GM19193 (cell line): ENCODE measurements around the gene BRF1.

Experiments used
- POLR2A ChIP-seq: IDR thresholded peaks from 4 replicates; pipeline ENCODE4 v1.6.1; 2011; ENCODE audit not compliant: insufficient read depth, insufficient read length; ENCODE audit errors: extremely low read depth

BRF1 gene, protein sequence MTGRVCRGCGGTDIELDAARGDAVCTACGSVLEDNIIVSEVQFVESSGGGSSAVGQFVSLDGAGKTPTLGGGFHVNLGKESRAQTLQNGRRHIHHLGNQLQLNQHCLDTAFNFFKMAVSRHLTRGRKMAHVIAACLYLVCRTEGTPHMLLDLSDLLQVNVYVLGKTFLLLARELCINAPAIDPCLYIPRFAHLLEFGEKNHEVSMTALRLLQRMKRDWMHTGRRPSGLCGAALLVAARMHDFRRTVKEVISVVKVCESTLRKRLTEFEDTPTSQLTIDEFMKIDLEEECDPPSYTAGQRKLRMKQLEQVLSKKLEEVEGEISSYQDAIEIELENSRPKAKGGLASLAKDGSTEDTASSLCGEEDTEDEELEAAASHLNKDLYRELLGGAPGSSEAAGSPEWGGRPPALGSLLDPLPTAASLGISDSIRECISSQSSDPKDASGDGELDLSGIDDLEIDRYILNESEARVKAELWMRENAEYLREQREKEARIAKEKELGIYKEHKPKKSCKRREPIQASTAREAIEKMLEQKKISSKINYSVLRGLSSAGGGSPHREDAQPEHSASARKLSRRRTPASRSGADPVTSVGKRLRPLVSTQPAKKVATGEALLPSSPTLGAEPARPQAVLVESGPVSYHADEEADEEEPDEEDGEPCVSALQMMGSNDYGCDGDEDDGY

DNA sequence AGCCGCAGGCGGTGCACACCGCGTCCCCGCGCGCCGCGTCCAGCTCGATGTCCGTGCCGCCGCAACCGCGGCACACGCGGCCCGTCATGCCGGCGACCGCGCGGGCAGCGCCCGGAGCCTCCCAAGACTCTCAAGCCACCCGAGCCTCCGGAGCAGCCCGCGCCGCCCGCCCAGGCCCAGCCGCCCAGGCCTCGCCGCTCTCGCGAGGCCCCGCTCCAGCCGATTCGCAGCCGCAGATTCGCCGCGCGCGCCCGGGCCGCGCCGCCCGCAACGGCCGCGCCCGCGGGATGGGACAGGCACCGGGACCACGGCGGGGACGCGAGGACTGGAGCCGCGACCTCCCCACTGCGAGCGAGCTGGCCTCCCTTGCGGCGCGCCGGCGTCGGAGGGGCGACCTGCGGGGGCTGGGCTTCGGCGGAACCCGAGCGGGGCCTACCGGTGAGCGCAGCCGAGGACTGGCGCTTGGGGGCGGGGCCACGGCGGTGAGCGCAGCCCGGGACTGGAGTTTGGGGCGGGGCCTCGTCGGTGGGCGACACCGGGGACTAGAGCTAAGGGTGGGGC, at the start of gene BRF1:
TSS of gene BRF1 (minus strand) at position 460 of the 561 bp plus-strand sequence. CDS start at position 88, 372 bp downstream.
- peak; percentile 63 for TF ChIP-seq POLR2A

DNA sequence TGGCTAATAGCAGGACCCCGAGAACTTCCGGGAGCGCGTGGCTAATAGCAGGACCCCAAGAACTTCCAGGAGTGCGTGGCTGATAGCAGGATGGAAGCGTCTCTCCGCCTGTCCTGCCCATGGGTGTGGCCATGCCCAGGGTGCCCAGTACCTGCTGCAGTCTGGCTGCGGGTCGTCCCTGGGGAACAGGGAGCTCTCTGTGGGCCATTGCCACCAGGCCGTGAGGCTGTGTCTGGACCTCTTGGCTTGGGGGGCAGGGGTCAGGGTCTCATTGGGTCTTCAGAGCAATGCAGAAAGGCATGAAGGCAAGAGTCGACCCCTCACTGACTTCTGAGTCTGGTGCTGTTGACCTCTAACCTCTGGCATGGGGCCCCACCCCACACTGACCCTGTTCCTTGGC, 49.2 kb upstream of the BRF1 start:
- no peak for TF ChIP-seq POLR2A

DNA sequence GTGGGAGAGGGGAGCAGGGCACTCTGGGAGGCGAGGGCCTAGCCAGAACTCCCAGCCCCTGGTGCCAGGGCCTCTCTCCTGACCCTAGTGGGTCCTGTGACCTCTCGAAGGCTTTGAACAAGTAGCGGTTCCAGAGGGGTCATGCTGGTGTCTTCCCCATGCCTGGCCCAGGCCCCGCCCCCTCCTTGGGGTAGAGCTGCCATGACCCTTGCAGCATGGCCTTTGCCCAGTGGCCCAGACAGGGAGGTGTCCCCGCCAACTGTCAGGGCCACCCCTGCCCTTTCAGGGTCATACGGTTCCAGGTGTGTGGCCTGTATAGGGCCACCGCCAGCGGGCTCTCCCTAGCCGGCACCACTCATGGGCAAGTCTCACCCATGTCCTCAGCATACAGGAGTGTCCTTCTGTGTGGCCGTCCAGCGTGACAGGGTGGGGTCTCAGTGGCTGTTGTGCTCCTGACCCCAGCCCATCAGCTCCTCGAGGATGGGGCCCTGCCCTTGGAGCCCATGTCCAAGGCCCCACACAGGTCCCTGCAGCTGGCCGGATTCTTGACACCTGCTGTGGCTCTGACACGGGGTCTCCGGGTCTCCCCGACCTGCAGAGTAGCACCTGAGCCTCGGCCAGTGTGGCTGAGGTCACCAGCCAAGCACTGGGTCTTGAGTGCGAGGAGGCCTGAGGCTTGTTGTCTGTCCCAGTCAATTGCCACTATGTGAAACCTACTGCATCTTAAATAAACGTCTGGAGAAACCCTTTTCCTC, 48.3 kb upstream of the BRF1 start:
- no peak for TF ChIP-seq POLR2A

DNA sequence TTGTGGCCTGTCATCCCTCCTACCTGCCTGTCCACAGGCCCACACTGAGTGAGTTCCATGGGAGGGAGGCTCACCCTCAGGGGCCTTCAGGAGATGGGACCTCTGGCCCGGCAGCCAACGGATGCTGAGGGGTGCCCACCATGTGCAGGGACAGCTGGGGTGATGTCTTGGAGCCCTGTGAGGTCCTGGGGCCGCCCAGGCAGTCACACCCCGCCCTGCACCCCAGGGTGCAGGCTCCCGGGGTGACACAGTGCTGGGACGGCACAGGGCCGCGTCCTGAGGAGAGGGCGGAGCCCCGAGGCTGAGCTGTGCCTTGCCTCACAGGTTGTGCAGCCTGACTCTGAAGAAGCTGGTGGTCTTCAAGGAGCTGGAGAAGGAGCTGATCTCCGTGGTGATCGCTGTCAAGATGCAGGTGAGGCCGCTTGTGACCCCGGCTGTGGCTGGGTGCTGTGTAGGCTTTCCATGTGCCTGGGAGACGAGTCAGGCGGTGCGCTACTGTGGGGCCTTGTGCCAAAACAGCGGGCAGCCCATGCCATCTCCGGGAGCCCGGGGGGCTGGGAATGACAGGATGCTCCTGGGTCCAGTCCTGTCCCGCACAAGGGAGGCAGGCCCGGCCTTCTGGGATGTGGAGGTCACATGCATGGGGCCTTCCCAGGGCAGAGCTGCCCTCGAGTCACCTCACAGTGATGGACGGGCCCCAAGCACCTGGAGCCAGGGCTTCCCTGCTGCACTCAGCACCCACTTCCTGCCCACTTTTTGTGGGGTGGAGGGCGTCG, 47.6 kb upstream of the BRF1 start:
- TF ChIP-seq POLR2A = no peak

DNA sequence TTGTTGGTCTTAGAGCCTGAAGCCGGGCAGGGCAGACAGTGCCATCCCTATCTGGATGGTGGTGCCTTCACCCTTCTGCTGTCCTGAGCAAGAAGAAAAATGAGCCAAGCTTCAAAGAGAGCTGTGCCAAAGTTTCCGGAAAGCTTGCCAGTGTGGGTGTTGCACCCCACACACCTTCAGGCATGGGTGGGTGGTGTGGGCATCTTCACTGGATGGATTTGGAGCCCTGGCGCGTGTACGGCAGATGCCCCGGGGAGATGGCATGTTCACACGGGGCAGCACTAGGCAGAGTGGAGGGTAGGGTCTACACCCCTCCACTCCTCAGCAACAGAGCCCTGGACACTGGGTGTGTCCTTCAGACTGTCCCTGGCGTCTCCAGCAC, 46.8 kb upstream of the BRF1 start:
- no peak for TF ChIP-seq POLR2A

DNA sequence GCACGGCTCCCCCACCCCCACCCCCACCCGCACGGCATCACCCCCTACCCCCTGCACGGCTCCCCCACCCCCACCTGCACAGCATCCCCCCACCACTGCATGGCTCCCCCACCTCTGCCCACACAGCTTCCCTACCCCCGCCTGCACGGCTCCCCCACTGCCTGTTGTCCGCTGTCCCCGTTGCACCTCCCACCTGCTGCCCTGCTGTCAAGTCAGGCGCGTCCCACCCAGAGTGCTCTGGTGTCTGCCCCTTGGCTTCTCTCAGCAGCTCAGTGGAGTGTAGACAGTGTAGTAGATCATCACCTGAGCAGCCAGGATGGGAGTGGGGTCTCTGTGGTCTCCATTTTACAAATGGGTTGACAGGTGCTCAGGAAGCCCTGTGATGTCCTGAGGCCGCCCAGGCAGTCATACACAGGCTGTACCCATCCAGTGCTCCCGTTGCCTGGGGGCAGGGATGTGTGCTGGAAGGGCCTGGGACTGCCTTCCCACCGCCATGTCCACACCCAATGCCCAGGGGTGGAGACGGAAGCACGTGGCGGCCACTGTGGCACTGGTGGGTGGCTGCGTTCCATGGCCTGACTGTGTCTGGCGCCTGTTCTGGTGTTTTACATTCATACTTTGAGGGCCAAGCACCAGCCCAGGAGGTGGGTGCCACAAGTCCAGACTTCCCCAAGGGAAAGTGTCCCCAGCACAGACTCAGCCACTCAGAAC, 46.2 kb upstream of the BRF1 start:
- no peak for TF ChIP-seq POLR2A

DNA sequence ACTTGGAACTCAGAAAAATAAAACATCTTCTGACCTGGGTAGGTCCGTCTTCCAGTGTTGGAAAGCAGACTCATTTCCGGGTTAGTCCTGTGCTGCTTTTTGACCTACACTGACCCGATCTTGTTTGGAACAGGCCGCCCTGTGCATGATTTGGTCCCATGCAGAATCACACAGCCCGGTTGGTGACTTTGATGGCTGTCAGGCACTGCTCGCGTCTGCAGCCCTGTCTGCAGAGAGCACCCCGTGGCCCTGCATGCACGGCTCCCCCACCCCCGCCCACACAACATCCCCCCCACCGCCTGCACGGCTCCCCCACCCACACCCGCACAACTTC, 45.4 kb upstream of the BRF1 start:
- no peak for TF ChIP-seq POLR2A

DNA sequence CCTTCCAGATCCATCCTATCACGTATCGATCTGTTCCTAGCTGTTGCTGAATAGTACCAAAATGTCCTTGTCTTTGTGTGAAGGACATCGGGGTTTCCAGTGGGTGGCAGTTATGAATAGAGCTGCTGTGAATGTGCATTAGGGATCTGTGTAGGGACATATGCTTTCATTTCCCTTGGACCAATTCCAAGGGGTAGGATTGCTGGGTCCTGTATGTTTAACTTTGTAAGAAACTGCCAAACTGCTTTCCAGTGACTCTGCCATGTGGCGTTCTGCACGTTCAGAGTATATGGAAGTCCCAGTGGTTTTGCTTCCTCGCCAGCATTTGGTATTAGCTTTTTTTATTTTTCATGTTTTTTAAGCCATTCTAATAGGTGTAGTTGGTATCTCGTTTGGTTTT, 42.4 kb upstream of the BRF1 start:
- TF ChIP-seq POLR2A = no peak

DNA sequence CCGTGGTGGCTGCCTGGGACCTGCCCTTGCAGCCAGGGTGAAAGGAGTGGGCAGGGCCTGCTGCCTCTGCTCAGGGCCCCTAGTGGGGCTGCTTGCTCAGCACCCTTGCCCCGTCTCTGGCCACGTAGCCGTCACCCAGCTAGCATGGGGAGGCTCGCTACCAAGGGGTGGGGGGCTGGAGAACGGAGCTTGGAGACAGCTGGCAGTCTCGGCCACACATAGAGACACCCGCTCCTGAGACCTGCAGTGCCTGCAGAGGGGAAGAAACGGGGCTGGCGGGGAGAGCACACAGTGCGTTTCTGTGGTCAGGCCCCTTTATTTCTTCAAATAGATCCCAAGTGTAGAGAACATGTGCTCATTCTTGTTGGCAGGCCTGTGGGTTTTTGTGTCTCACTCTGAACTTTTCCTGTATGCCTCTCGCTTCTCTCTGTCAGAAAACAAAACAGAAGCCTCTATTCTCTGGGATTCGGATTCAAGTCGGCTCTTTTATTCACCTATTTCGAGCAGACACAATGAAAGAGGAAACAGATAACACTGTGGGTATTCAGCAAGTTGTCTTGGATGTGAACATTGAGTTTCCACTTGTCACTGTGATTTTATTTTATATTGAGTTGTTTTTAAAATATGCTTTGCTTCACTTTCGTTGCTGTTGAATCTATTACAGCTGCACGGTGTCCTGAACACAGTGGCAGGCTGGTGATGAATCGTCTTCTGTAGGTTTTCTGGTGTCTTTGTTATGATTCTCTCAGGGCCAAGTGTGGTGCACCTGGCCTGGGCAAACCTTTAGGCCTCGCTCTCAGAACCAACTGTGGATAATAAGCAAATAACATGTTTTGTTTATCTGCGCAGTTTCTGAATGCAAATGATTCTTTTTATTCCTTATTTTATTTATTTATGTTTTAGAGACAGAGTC, 40.3 kb upstream of the BRF1 start:
- TF ChIP-seq POLR2A = no peak

DNA sequence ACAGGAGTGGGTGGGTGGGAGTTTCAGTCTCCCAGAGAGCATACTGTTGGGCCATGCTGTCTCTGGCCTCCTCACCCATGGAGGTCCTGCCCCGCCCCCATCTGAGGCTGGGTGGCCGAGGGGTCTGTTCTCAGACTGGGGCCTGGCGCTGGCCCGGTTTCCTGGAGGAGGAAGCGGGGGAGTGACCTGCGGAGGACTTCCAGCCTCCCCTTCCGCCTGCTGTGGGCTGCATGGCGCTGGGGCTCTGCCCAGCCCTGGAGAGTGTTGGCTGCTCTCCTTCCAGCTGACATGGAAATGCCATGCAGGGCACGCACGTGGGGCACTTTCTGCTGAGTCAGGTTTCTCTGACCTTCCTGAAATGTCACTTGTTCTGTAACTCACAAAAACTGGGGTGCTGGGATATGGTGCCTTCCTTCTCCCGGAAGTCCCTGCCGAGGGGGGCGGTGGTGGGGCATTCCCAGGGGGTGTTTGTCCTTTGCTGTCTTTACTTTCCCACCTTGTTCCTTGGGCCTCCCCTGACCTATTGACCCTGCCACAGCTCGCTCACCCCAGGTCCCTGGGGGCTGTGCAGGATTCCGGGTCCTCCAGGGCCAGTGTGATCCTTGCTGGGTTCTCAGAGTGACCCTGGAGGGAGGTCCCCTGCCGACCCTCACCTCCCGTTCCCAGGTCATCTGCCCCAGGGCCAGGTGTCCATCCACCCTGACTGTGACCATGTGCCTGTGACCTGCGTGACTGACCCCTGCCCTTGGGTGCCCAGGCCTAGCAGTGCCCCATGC, 37.4 kb upstream of the BRF1 start:
- TF ChIP-seq POLR2A = no peak

DNA sequence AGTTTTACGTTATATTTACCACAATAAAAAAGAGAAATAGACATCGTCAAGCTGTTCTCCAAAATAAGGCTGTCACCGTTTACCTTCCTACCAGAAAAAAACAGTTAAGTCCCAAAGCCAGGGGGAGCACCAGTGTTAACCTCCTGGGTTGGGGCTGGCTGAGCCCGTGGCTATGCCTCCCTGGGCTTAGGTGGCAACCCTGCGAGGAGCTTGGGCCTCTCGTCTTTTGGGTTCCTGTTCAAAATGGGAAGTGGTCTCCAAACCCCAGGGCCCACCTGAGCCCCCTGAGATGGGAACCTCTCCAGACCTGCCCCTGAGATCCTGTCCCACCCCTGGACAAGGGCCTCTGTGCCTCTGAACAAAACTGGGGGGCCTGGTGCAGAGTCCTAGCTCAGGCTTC, 36.6 kb upstream of the BRF1 start:
- no peak for TF ChIP-seq POLR2A
